Amniotic epithelial cell (primary cell): ENCODE results near the gene PAF1.

Source experiments
- DNase-seq: peaks from one replicate; pipeline ENCODE4 v3.0.0-alpha.2; 2010; ENCODE audit warnings: low read depth

PAF1 gene

DNA sequence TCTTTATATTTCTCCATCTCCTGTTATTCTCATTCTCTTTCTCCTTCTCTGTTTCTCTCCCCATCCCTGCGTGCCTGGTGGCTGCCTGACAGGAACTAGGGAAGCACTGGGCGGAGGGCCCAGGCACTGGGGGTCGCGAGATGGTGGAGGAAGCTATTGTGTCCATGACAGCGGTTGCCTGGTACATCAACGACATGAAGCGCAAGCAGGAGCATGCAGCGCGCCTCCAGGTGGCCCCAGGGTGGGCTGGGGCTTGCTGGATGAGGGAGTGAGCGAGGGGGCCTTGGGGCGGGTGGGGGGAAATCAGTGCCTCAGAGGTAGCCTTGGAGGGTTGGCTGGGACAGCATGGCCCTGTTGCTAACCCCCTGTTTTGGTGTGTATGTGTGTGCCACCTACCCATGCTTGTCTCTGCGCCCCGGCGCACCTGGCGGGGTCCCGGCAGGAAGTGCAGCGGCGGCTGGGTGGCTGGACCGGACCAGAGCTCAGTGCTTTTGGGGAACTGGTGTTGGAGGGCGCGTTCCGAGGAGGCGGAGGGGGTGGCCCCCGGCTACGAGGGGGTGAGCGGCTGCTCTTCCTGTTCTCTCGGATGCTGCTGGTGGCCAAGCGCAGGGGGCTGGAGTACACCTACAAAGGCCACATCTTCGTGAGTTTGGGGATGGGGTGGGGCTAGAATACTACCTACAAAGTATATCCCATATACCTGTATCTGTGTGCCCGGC lies 26.7 kb upstream of the PAF1 start:
- DNase-seq = no peak

DNA sequence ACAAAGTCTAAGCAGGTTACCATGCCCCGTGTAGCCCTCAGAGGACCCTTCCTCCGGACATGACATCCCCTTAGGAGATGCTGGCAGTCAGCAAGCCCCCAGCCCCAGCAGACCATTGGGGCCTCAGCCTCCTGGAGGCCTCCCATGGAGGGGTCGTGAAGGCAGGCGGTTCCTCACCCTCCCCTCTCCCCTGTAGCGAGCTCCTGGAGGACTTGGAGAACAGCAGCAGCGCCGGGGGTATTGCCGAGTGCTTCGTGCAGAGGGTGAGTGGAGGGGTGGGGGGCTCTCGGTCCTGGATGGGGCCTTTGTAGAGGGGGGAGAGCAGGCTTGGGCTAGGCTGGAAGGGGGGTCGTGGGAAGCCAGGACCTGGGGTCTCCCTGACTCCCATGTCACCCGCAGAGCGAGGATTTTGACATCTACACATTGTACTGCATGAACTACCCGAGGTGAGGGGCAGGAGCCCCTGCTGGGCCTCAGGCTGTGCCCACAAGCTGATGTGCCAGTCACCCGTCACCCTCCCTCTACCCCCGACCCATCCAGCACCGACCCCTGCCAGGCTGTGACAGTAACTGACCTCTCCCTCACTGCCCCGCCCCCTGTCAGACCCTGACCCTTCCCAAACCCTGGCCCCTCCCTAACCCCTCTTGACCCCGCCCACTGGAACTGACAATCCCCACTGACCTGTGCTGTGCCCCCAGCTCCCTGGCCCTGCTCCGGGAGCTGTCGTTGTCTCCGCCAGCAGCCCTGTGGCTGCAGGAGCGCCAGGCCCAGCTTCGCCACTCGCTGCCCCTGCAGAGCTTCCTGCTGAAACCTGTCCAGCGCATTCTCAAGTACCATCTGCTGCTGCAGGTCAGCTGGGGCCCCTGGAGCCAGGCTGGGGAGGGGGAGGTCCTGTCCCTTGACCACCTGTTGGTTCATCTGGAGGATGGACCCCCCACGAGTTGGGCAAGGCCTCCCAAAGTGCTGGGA lies 25.5 kb upstream of the PAF1 start:
- no peak for DNase-seq

DNA sequence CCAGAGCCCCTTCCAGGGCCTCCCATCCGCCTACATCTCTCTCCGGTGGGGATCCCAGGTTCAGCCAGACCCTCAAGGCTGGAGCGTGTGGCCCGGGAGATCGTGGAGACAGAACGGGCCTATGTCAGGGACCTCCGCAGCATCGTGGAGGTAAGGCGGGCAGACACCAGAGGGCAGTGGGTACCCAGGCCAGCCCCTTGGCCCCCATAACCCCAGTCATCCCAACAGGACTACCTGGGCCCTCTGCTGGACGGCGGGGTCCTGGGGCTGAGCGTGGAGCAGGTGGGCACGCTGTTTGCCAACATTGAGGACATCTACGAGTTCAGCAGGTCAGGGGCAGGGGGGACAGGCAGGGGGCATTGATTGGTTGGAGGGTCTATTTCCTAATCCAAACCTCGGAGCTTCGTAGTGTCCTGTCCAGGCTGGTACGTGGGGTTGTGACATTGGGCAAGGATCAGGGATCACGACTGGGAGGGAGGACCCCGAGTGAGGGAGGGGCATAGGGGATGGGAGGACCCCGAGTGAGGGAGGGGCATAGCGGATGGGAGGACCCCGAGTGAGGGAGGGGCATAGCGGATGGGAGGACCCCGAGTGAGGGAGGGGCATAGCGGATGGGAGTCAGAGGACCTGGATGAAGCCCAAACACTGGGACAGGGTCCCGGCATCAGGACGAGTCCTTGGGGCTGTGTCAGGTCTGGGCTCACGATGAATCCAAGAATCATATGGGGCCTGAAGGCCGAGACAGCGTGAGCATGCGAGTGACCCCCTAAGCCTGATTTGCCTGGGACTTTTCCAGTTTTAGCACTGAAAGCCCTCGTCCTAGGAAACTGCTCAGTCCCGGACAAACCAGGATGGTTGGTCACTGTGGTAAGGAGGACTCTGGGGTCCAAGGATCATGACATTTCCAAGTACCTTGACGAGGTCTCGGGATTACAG lies 24.5 kb upstream of the PAF1 start:
- DNase-seq = no peak

DNA sequence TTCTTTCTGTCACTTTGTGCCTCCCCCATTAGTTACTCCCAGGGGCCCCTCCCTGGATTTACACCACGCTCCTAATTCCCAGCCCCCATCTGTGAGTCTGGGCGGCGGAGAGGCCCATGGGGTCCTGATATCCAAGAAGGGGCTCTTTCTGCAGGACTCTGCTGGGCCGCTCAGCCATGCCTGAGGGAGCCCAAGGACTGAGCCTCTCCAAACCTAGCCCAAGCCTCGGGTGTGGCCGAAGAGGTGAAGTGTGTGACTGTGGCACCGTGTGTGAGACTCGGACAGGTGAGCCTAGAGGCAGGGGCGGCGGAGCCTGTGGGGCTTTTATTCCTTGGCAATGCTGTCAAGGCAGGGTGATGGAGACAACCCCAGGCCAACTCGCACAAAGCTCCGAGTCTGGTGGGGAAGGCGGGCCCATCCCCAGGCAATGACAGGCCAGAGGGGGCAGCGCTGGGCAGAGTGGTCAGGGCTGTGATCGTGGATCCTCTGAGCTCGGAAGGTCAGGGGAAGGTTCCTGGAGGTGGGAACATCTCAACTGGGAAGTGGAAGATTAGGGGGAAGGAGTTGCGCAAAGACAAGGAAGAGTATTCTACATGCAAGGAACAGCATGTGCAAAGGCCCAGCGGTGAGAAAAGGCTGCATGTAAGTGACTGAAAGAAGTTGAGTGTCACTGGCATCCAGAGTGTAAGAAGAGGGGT lies 23.2 kb upstream of the PAF1 start:
- DNase-seq = peak; percentile 49

DNA sequence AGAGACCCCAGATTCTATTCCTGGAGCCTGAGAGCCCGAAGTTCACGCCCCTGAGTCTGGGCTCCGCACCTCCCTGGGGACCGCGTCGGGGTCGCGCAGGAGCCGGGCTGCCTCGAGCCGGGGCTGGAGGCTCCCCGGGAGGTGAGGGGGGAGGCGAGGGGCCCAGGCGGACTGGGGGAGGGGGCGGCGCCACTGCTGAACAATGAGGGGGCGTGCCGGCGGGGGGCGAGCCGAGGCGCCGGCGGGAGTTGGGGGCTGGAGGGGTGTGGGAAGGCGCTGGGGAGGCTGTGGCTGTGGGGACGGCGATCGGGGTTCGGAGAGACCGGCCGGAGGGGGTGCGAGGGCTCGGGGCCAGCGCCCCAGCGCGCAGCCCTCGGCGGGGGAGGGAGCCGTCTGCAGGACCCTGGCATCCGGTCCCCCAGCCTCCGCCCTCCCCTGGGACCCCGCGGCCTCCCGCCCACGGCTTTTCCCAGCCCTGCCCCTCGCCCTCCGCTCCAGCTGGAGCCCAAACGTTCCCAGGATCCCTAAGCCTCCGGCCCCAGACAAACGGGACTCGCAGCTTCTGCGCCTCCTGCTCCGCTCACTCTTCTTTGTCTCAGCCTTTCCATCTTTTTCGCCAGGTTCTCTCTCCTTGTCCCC lies 22.5 kb upstream of the PAF1 start:
- DNase-seq = no peak

DNA sequence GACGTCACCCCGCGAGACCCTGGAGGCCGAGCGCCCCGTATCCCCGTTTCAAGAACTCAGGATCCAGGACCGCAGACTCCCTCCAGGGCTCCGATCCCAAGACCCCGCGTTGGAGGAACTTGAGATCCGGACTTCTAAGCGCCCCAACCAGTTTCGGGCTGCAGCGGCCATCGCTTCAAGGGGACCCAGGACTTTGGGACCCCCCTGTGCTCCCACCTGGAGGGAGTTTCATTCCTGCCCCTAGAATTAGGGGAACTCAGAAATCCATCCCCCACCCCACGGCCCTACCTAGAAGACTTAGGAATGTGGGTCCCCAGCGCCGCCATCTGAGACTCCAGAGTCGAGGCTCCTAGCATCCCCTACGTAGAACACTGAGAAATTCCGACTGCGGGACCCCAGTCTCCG lies 22.0 kb upstream of the PAF1 start:
- DNase-seq = no peak

DNA sequence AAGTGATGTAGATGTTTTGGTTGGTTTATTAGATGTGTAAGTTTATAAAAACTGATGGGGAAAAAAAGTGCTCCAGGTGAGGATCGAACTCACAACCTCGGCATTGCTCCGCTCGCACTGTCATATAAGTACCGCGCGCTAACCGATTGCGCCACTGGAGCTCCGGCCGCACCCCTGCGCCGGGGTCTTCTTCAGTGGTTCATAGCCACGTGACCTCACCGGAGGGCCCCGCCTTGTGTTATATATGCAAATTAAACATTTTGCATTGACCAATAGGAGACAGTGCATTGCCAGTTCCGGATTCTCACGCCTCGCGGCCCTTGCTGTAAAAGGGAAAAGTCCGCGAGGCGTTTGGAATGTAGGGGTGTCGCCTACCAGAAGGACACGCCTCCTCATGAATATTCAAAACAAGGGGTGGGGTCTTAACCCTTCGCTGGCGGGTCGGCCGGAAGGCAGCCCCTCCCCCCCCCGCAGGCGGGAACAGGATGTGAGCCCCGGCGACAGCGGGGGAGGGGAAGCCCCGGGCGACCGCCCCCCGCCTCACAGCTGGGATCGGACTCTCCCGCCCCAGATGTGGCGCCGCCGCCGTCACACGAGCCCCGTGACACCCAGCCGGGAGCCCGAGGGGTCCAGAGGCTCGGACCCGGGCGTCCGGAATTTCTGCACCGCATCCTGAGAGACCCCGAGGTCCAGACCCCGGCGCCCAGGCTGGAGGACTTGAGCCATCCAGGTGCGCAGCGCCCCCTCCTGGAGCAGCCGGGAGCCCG lies 21.4 kb upstream of the PAF1 start, which contains the start of gene PLEKHG2:
Gene PLEKHG2, plus strand, starts transcription at position 570 of the 767 bp plus-strand sequence. CDS start 1,418 bp downstream, outside the sequence.
- peak; percentile 100 for DNase-seq

DNA sequence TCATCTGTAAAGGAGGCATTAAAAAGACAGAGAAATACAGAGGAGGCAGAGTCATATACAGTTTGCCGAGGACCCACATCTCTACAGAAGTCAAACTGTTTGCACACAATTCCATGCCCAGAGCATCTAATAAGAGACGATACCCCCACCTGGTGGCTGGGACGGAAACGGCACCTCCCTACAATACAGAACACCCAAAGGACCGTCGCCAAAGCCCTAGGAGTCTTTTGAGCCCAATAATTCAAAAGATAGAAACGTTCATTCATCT lies 20.9 kb upstream of the PAF1 start:
- DNase-seq = peak; percentile 90

DNA sequence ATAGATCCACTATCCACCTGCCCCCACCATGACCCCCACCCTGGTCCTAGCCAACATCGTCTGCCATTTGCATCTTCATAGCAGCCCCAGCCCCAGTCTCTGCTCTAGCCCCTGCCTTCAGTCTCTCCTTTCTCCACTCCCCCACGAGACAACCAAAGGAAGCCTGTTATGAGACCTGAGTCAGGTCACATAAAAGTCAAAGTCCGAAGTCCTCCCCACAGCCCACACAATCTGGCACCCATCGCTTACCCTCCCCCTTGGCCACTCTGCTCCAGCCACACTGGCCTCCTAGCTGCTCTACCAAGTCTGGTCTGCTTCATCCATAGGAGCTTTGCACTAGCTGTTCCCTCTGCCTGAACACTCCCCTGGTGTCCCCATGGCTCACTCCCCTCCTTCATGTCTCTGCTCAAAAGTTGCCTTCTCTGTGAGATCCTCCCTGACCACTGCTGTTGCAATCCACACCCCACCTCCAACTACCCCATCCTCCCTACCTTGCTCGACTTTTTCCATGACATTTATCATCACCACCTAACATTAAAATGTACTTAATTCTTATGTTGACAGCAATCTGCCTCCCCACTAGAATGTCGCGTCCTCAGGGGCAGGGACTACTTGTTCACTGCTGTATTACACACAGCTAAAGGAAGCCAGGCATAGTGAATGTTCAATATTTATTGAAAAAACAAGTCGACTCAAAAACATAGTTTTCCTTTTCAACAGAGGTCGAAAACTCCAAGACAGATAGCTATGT lies 20.4 kb upstream of the PAF1 start:
- DNase-seq = peak; percentile 61

DNA sequence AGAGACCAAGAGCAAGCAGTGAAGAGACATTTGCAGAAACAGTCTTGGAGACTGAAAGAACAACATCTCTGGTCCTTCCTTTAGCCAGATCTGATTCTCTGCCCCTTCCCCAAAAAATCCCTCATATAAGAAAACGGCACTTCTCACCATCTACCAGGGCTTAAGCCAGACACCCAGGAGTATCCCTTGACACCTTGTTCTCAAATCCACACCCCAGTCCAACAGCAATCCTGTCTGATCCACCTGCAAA lies 19.9 kb upstream of the PAF1 start:
- DNase-seq = no peak

DNA sequence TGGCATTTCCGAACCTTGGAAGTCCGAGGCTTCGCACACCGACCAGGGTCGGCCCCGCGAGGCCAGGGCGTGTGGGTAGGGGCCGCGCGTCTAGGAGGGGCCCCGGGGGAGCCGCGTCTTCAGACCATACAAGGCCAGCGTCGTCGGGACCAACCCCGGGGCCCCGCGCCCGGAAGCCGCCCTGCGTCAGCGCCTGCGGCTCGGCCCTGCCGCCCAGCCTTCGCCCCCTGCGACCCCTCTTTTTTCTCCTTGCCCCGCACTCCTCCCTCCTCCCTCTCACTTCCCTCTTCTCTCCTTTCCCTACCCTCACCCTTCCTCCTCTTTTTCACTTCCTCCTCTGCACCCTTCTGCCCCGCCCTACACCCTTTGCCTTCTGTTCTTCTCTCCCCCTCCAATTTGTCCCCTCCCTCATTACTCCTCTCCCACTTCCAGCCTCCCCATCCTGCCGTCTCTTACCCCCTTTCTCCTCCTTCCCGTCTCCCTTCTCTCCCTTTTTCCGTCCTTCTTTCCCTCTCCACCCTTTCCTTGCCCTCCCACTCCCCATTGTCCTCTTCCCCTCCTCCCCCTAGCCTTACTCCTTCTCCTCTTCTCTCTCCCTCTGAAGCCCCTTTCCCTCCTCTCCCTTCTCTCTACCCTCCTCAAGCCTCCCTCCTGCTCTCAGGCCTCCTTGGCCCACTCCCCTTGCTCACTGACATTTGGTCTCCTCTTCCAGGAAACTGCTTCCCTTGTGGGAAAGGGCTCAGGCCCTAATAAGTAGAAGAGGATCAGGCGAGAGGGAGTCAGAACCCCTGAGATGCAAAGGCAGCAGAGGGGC lies 19.3 kb upstream of the PAF1 start:
- peak; percentile 71 for DNase-seq

DNA sequence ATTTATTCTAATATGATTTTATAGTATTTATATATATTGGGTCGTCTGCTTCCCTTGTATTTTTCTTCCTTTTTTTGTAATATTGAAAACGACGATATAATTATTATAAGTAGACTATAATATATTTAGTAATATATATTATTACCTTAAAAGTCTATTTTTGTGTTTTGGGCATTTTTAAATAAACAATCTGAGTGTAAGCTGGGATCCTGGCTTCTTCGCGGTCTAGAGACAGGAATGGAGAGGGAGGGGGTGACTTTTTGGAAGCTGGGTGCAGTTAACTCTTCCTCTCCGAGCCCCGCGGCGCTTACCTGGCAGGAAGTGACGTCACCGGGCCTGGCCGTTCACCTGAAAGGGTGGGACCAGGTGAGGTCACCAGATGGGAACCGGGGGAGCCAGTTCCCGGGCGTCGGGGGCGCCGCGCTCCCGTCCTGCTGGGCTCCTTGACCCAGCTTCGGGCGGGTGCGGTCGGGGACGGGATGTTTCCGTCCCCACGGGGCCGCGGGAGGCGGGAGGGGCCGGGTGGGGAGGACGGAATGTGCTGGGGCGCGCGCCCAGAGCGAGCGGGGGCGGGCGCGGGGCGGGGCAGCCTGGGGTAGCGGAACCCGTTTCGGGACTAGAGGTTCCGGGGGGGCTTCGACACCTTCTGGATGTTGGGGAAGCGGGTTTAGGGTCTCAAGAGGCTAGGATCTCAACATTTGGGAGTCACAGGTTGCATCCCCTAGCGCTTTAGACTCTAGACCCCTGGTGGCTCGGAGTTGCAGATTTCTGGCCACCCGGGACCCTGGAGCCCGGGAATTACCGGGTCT lies 18.5 kb upstream of the PAF1 start:
- no peak for DNase-seq

DNA sequence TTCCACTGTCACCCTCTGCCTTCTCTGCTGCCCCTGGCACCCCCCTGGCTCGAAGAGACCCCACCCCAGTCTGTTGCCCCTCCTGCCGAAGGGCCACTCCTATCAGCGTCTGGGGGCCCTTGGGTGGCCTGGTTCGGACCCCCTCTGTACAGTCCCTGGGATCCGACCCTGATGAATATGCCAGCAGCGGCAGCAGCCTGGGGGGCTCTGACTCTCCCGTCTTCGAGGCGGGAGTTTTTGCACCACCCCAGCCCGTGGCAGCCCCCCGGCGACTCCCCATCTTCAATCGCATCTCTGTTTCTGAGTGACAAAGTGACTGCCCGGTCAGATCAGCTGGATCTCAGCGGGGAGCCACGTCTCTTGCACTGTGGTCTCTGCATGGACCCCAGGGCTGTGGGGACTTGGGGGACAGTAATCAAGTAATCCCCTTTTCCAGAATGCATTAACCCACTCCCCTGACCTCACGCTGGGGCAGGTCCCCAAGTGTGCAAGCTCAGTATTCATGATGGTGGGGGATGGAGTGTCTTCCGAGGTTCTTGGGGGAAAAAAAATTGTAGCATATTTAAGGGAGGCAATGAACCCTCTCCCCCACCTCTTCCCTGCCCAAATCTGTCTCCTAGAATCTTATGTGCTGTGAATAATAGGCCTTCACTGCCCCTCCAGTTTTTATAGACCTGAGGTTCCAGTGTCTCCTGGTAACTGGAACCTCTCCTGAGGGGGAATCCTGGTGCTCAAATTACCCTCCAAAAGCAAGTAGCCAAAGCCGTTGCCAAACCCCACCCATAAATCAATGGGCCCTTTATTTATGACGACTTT lies 17.7 kb upstream of the PAF1 start:
- DNase-seq = no peak

DNA sequence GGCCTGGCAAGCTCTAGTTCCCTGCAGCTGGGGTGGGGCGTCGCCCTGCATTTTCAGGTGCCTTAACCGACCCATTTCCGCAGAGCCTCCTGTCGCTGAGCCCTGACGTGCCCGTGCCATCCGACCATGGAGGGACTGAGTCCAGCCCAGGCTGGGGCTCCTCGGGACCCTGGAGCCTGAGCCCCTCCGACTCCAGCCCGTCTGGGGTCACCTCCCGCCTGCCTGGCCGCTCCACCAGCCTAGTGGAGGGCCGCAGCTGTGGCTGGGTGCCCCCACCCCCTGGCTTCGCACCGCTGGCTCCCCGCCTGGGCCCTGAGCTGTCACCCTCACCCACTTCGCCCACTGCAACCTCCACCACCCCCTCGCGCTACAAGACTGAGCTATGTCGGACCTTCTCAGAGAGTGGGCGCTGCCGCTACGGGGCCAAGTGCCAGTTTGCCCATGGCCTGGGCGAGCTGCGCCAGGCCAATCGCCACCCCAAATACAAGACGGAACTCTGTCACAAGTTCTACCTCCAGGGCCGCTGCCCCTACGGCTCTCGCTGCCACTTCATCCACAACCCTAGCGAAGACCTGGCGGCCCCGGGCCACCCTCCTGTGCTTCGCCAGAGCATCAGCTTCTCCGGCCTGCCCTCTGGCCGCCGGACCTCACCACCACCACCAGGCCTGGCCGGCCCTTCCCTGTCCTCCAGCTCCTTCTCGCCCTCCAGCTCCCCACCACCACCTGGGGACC lies 16.9 kb upstream of the PAF1 start:
- no peak for DNase-seq

DNA sequence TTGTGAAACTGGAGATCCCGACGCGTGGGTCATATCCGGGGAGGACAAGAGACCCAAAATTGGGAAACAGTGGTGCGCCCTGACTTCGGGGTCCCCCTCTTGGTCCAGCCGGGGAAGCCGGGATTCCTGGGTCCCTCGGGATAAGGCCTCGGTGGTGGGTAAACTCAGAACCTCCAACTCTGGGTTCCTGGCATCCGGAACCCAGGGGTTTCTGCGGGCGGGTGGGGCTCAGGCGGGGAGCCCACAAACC lies 16.4 kb upstream of the PAF1 start:
- no peak for DNase-seq

DNA sequence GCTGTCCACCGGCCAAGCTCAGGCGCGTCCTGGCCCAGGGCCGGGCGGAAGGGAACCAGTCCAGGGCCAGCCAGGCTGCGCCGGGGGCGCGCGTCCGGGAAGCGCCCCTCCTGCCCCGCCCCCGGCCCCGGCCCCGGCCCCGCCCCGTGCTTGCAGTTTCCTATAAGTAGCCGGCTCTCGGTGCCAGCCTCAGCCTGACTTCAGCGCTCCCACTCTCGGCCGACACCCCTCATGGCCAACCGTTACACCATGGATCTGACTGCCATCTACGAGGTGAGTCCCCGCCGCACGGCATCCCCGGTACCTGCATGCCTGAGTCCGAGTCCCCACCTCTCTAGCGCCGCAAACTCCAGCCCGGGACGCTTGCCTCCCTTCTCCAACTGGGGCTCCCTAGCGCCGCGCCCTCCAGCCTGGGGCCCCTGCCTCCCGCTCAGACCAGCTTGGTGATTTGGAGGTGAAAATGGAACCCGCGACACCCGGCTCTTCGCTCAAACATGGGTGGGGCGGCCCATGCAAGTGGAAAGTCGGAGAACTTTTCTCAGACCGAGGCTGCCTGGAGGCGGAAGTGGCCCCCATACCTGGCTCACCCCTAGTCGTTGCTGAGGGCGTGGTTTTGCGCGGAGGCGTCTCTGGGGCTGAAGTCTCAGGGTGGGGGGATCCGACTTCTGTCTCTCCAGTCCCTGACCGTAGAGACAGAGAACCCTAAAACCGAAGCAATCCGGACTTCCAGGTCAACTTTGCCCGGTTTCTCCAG lies 15.9 kb upstream of the PAF1 start, which contains the start of gene ZFP36:
Gene ZFP36, plus strand, starts transcription at position 192 of the 754 bp plus-strand sequence. Its CDS starts 58 bp downstream, at position 250.
- DNase-seq = peak; percentile 74
